Effector memory CD4-positive, alpha-beta T cell (primary cell): Measurements from ENCODE around the gene SBF2.
"Not testable (repeated sequence)": the region's sequence is repeated elsewhere in the genome, so short reads cannot be mapped to it uniquely, and the experiment has no call there.

ENCODE experiments used
- DNase-seq, 3 donors: peaks; one replicate each; pipeline ENCODE4 v3.0.0-alpha.2; 2020
- H3K27ac ChIP-seq: 2 replicates; pipeline ENCODE4 v1.7.0; 2013; ENCODE audit warnings: mild to moderate bottlenecking, low read length, moderate library complexity; ENCODE audit not compliant: insufficient read depth, poor library complexity, severe bottlenecking
- H3K27me3 ChIP-seq: replicated peaks from 2 replicates; pipeline ENCODE4 v1.7.0; 2013; ENCODE audit warnings: mild to moderate bottlenecking, low read length; ENCODE audit not compliant: insufficient read depth, control insufficient read depth, poor library complexity, severe bottlenecking
- H3K36me3 ChIP-seq: 2 replicates; pipeline ENCODE4 v1.7.0; 2013; ENCODE audit warnings: mild to moderate bottlenecking, low read length, moderate library complexity; ENCODE audit not compliant: control insufficient read depth, insufficient read depth
- H3K4me1 ChIP-seq: 2 replicates; pipeline ENCODE4 v1.7.0; 2013; ENCODE audit warnings: low read length, mild to moderate bottlenecking; ENCODE audit not compliant: control insufficient read depth, insufficient read depth, poor library complexity, severe bottlenecking
- H3K4me3 ChIP-seq: 2 replicates; pipeline ENCODE4 v1.7.0; 2013; ENCODE audit warnings: low read length, low read depth, mild to moderate bottlenecking; ENCODE audit not compliant: insufficient read depth, poor library complexity, severe bottlenecking
- H3K9me3 ChIP-seq: 2 replicates; pipeline ENCODE4 v1.7.0; 2013; ENCODE audit warnings: mild to moderate bottlenecking, low read length, moderate library complexity; ENCODE audit not compliant: control insufficient read depth

The SBF2 gene

DNA sequence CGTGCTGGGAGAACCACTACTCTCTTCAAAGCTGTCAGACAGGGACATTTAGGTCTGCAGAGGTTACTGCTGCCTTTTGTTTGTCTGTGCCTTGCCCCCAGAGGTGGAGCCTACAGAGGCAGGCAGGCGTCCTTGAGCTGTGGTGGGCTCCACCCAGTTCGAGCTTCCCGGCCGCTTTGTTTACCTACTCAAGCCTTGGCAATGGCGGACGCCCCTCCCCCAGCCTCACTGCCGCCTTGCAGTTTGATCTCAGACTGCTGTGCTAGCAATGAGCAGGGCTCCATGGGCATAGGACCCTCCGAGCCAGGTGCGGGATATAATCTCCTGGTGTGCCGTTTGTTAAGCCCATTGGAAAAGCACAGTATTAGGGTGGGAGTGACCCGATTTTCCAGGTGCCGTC, 62.2 kb downstream of the SBF2 start:
- DNase-seq, H3K36me3 ChIP-seq, H3K27ac ChIP-seq, H3K27me3 ChIP-seq, H3K9me3 ChIP-seq, H3K4me3 ChIP-seq, H3K4me1 ChIP-seq: not testable (repeated sequence)

DNA sequence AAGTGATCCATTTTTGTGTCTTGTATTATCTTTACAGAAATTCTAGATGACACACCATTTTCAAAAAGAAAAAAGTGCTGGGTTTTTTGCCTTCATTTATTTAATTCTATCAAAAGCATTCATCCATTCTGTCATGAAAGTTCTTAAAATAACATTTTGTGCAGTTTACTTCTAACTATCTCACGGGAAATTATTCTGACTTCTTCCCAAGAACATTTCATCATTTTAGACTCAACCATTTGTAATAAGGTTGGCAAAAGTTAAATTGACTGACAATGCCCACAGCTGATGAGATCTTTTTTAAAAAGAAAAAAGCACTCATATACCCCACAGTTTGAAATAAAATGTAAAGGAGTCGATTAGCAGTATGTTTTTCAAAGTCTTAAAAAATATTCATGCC, 68.5 kb downstream of the SBF2 start:
- H3K9me3 ChIP-seq, result no peaks in the 10 kb centered on the region
- no peak for DNase-seq
- no peak overlapping the region for H3K27ac ChIP-seq
- no peaks in the 10 kb centered on the region for H3K27me3 ChIP-seq
- no peaks in the 10 kb centered on the region for H3K4me1 ChIP-seq
- no peak overlapping the region for H3K4me3 ChIP-seq
- H3K36me3 ChIP-seq, result no peaks in the 10 kb centered on the region

DNA sequence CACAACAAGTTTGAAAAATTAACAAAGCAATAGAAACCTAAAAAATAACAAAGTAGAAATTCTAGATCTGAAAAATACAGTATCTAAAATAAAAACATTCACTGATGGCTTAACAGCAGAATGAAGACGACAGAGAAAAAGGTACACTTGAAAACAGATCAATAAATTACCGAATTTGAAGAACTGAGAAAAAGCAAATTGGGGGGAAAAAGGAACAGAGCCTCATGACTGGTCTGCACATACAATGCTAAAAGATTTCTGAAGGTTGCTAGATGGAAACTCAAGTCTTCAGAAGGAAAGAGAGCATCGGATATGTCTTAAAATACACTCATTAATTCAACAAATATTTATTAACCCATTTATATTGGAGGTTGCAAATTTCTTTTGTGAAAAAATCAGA, 71.6 kb downstream of the SBF2 start:
- Histone ChIP-seq H3K4me1 (no peaks in the 10 kb centered on the region), H3K36me3 (no peaks in the 10 kb centered on the region), H3K27ac (no peak overlapping the region), H3K9me3 (no peaks in the 10 kb centered on the region), H3K27me3 (no peaks in the 10 kb centered on the region), H3K4me3 (no peak overlapping the region)
- no peak for DNase-seq

DNA sequence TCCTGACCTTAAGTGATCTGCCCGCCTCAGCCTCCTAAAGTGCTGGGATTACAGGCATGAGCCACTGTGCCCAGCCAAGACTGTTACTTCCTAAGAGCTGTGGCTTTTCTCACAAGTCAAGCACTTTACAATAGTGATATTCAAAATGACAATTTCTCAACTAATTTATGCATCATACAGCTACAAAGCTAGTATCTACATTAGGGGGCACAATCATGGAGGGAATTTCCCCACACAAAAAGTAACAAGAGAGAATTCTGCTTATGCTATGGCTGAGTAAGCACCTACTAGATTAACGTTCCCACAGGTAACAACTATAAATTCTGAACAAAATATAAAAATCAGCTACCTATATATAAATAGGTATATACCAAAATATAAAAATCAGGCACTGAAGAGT, 72.7 kb downstream of the SBF2 start:
- H3K4me3 ChIP-seq, result no peak overlapping the region
- no peaks in the 10 kb centered on the region for H3K27me3 ChIP-seq
- no peaks in the 10 kb centered on the region for H3K9me3 ChIP-seq
- DNase-seq, result no peak
- H3K36me3 ChIP-seq, result no peaks in the 10 kb centered on the region
- H3K27ac ChIP-seq, result no peak overlapping the region
- H3K4me1 ChIP-seq, result no peaks in the 10 kb centered on the region

DNA sequence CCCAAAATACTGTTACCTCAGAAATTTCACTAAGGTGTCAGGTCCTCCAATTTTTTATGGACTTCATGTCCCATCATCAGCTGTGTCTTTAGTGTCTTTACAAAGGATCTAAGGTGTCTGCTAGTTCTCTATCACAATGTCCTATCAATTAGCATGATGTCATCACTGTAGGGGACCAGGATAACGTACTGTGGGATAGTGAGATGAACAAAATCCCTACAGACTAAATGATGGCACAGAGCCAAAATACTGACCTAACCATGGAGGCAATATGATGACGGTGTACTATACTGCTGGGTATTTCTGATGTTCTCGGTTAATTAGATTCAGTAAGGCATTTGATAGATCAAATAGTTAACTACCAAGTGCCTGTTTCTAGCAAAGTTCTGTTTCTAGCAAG, 82.5 kb downstream of the SBF2 start:
- Histone ChIP-seq H3K4me1 (no peaks in the 10 kb centered on the region), H3K27ac (no peak overlapping the region), H3K4me3 (no peak overlapping the region), H3K9me3 (no peaks in the 10 kb centered on the region), H3K27me3 (no peaks in the 10 kb centered on the region), H3K36me3 (no peaks in the 10 kb centered on the region)
- DNase-seq, result no peak

DNA sequence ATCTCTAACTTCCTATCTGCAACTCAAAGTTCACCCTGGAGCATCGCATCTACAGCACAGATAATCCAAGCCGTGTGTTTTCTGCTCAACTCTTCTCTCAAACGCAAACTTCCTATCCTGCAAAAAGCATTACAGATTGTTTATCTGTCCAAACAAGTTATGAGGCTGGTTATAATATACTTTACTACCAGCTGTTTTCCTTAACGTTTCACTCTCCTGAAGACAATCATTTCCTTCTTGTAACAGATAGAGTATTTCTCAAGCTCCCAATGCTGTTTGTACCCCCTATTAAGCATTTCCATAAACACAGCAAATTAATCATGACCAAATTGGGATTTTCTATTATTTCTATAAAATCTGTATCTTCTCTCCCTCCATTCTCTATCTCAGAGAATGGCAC, 84.7 kb downstream of the SBF2 start:
- Histone ChIP-seq H3K27ac (no peak overlapping the region), H3K27me3 (no peaks in the 10 kb centered on the region), H3K36me3 (no peaks in the 10 kb centered on the region), H3K4me3 (no peak overlapping the region), H3K4me1 (no peaks in the 10 kb centered on the region), H3K9me3 (no peaks in the 10 kb centered on the region)
- DNase-seq, result no peak

DNA sequence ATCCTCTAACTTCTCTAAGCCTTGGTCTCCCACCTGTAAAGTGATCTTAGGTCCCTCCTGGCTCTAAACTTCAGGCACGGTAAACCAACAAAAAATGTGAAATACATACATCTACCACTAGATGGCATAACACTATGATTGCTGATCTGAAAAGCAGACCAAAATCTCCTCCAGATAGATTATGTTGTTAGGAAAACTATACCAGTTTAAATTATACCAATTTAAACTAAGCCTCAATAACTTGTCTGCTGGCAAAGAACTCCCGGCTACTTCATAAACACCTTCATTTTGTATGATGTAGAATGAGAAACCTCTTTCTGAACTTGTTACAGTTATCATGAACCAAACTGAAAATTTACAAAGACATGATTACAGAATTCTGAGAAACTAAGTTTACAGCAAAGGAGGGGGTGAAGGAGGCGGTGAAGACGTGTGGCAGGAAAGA, 85.9 kb downstream of the SBF2 start:
- no peak overlapping the region for H3K27ac ChIP-seq
- H3K9me3 ChIP-seq, result no peaks in the 10 kb centered on the region
- no peaks in the 10 kb centered on the region for H3K36me3 ChIP-seq
- H3K4me3 ChIP-seq, result no peak overlapping the region
- no peaks in the 10 kb centered on the region for H3K4me1 ChIP-seq
- no peaks in the 10 kb centered on the region for H3K27me3 ChIP-seq
- DNase-seq, result no peak

DNA sequence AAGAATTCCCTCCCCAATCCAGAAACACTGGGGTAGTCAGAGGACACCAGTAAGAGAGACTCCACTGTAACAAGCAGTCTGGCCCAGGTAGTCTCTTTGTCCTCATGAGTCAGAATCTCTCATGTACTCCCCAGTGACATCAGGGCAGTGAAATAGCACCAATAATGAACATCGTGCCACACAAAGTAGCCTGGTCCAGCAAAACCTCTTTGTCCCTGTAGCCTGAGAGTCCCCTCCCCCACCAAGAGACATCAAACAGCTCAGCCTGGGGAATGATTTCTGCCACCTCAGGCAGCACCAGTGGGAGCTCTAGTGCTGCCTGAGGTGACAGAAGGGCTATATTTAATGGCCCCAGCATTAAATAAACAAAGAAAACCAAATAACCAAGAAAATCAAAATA, 88.1 kb downstream of the SBF2 start:
- DNase-seq, result no peak
- Histone ChIP-seq H3K4me1 (no peaks in the 10 kb centered on the region), H3K36me3 (no peaks in the 10 kb centered on the region), H3K4me3 (no peak overlapping the region), H3K9me3 (no peaks in the 10 kb centered on the region), H3K27me3 (no peaks in the 10 kb centered on the region), H3K27ac (no peak overlapping the region)

DNA sequence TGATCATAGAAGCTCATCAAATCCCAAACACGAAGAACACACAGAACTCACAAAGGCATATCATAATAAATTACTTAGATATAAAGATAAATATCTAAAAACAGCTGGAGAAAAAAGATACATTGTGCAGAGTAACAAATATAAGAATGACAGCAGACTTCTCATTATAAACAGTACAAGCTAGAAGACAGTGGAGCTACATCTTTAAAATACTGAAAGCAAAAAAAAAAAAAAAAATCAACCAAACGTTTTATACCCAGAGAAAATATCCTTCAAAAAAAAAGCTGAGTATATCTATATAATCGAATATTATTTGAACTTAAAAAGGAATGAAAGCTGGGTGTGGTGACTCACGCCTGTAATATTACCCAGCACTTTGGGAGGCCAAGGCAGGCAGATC, 90.0 kb downstream of the SBF2 start:
- Histone ChIP-seq H3K4me1 (no peaks in the 10 kb centered on the region), H3K4me3 (no peak overlapping the region), H3K9me3 (no peaks in the 10 kb centered on the region), H3K27ac (no peak overlapping the region), H3K36me3 (no peaks in the 10 kb centered on the region), H3K27me3 (no peaks in the 10 kb centered on the region)
- no peak for DNase-seq

DNA sequence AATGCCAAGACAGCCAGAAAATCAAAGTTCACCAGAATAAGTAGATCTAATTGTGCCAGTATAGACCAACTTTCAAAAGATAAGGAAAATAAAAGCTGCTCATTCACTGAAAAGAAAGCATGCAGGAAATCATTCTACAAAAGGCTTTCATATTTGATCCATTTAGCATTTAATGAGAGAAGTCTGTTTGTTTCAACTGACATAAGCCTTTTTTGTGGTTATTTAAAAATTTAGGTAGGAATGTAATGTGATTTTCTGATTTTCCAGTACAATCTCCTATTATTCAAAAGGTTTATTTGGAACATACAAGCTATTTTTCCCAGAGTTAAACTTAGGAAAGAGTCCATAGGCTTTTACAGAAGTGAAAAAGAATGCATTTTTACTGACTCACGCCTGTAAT, 92.7 kb downstream of the SBF2 start:
- no peaks in the 10 kb centered on the region for H3K4me1 ChIP-seq
- H3K9me3 ChIP-seq, result no peaks in the 10 kb centered on the region
- no peak overlapping the region for H3K27ac ChIP-seq
- no peak for DNase-seq
- no peaks in the 10 kb centered on the region for H3K27me3 ChIP-seq
- no peak overlapping the region for H3K4me3 ChIP-seq
- no peaks in the 10 kb centered on the region for H3K36me3 ChIP-seq

DNA sequence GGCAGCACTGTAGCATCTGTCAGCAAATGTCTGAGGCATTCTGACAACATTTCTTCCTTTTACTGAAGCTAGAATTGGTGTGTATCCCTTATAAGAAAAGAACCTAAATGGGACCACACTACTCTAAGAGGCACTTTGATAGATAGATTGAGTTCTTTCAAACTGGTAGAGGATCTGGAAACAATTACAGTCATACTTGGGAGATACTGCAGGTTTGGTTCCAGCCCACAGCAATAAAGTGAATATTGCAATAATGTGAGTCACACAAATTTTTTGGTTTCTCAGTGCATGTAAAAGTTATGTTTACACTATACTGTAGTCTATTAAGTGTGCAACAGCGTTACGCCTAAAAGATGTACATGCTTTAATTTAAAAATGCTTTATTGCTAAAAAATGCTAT, 96.9 kb downstream of the SBF2 start:
- Histone ChIP-seq H3K4me3 (no peak overlapping the region), H3K27me3 (no peaks in the 10 kb centered on the region), H3K4me1 (no peaks in the 10 kb centered on the region), H3K9me3 (no peaks in the 10 kb centered on the region), H3K36me3 (no peaks in the 10 kb centered on the region), H3K27ac (no peak overlapping the region)
- no peak for DNase-seq
